Ascending aorta (tissue), 2 donors: ENCODE results near the gene MAP7. TPM values are rescaled to one million over a fixed set of nuclear protein-coding genes. Genes with fewer than 3 reads are reported as not detected.

Source experiments
- DNase-seq, 2 donors: peaks; one replicate each; pipeline ENCODE4 v3.0.0-alpha.2; 2019; ENCODE audit warnings: low spot score in 2 of 2
- H3K27ac ChIP-seq, 2 donors: fragments of 200-600 bp; sonication (generic); one replicate each; pipeline ENCODE4 v1.5.1; 2016 to 2017; ENCODE audit warnings: mild to moderate bottlenecking in 1 of 2
- H3K27me3 ChIP-seq: fragments of 200-600 bp; sonication (generic); one replicate; pipeline ENCODE4 v1.5.1; 2017
- H3K36me3 ChIP-seq, 2 donors: fragments of 200-600 bp; sonication (generic); one replicate each; pipeline ENCODE4 v1.5.1; 2016
- H3K4me1 ChIP-seq, 2 donors: fragments of 200-600 bp; sonication (generic); one replicate each; pipeline ENCODE4 v1.5.1; 2016 to 2017; ENCODE audit warnings: mild to moderate bottlenecking in 1 of 2
- H3K4me3 ChIP-seq, 2 donors: fragments of 200-600 bp; sonication (generic); one replicate each; pipeline ENCODE4 v1.5.1; 2016 to 2017; ENCODE audit warnings: mild to moderate bottlenecking in 1 of 2
- H3K9me3 ChIP-seq, 2 donors: fragments of 200-600 bp; sonication (generic); one replicate each; pipeline ENCODE4 v1.5.1; 2016
- intact Hi-C: fragments of 100-400 bp; cut with DNase I; formaldehyde crosslinking; loops from one replicate; pipeline ENCODE4 v1.15.1; 2023
- total RNA-seq: library from RNA; depleted of rRNA; stranded (reverse); fragments of >200 nt; gene quantifications from one replicate; pipeline ENCODE4 v1.1.0, GENCODE V29; 2016
- TF ChIP-seq, protein P1 (sequence below), 3 experiments: fragments of 200-600 bp in 2 of 3; fragments of 450-650 bp in 1 of 3; sonication (generic) in 2 of 3; IDR thresholded peaks; one replicate each; pipeline ENCODE4 v1.5.1; 2016 to 2019; ENCODE audit warnings: antibody characterized with exemption in 3 of 3, mild to moderate bottlenecking in 1 of 3, moderate library complexity in 1 of 3

The MAP7 gene
- total RNA-seq, 1 donor from 2014 or later = not detected

DNA sequence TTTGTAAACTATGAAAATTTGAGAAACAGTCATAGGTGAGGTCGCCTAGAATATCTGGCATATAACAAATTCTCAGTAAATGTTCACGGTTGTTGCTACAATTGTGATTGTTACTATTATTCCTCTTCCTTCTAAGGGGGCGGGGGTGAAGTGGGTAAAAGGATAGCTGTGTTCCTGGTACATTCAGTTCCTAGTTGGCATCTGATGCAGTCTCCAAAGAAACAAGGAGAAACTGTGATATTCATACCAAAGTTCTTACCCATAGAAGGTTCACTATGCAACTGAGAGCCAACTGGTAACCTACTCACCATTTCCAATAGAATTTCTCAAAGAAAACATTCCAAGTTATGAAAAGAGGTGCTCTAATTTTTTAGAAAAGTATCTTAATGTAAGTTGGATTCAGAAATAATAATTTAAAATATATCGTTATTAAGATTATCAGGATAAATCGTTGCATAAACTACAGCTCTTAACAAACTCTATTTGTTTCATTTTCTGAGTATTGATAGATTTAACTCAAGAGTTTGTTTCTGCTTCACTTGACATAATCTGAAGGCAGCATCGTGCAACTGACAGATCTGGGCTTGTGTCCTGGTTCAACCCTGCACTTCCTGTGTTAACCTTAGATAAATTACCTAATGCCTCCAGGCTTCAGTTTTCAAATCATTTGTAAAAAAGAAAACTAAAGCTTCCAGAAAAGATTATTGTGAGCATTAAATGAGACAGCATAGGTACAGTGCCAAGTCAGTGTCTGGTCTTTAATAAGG, 13.3 kb upstream of the MAP7 start:
- Histone ChIP-seq H3K27ac (peak overlapping the region; percentile 56 to 60), H3K27me3 (no peaks in the 10 kb centered on the region), H3K4me1 (peaks cover 0 to 12% of the 10 kb centered on the region in 2 donors), H3K36me3 (peaks cover 22 to 63% of the 10 kb centered on the region in 2 donors), H3K9me3 (no peaks in the 10 kb centered on the region), H3K4me3 (no peak overlapping the region)
- TF ChIP-seq, protein P1, sequence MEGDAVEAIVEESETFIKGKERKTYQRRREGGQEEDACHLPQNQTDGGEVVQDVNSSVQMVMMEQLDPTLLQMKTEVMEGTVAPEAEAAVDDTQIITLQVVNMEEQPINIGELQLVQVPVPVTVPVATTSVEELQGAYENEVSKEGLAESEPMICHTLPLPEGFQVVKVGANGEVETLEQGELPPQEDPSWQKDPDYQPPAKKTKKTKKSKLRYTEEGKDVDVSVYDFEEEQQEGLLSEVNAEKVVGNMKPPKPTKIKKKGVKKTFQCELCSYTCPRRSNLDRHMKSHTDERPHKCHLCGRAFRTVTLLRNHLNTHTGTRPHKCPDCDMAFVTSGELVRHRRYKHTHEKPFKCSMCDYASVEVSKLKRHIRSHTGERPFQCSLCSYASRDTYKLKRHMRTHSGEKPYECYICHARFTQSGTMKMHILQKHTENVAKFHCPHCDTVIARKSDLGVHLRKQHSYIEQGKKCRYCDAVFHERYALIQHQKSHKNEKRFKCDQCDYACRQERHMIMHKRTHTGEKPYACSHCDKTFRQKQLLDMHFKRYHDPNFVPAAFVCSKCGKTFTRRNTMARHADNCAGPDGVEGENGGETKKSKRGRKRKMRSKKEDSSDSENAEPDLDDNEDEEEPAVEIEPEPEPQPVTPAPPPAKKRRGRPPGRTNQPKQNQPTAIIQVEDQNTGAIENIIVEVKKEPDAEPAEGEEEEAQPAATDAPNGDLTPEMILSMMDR (IDR thresholded peaks at IDR 0.05) = no peak
- no peak for DNase-seq
- intact Hi-C loops = loop anchor here (5.0 kb wide), 1 partner anchor 229 kb away; the partner anchor contains the start of gene MAP3K5

DNA sequence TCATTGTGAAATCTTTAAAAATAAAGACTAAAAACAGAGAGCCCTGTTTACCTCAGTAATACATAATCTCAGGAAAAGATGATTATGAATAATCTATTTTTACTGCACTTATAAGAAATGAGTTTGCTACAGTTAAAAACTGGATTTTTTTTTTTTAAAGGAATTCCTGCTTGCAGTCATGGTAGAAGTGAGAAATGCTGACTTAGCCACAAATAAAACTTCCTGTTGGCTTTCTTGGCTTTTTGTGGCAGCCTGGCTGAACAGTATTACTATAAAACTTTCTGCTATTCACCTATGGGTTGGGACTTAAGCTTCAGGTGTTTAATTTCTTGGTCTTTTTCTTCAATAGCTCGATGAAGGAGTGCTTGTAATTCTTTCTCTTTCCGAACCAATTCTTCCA, 12.0 kb upstream of the MAP7 start:
- Histone ChIP-seq H3K9me3 (no peaks in the 10 kb centered on the region), H3K27ac (no peak overlapping the region), H3K4me1 (peaks cover 0 to 12% of the 10 kb centered on the region in 2 donors), H3K4me3 (no peak overlapping the region), H3K27me3 (no peaks in the 10 kb centered on the region), H3K36me3 (peaks cover 29 to 69% of the 10 kb centered on the region in 2 donors)
- intact Hi-C loops = loop anchor here (5.0 kb wide), 1 partner anchor 230 kb away; the partner anchor contains the start of gene MAP3K5
- TF ChIP-seq, protein P1 (IDR thresholded peaks at IDR 0.05) = no peak
- no peak for DNase-seq

DNA sequence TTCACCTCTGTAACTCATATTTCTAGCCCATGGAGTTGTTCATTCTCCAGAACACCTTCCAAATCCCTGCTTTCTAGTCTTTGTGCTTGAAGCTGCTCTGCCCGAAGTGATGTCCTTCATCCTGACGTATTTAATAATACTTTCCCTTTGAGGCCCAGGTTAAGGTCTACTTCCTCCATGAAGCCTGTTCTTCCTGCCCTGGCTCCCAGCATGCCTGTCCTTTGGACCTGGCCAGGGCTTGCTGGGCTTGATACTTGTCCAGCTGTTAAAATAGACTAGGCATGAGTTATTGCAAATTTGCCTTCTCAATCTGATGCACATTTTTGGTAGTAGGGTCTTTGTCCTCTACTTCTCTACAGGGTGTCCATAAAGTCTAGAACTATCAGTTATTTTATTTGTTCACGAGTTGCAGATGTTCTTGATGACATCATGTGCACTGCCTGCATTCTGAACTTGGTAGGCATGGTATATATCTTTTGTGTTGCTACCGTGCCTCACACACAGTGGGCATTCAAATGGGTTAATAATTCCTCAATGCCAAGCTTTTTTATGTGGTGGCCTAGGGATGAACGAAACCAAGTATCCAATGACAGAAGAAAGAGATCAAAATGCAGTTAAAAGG, 3.1 kb upstream of the MAP7 start:
- no peaks in the 10 kb centered on the region for H3K27me3 ChIP-seq

DNA sequence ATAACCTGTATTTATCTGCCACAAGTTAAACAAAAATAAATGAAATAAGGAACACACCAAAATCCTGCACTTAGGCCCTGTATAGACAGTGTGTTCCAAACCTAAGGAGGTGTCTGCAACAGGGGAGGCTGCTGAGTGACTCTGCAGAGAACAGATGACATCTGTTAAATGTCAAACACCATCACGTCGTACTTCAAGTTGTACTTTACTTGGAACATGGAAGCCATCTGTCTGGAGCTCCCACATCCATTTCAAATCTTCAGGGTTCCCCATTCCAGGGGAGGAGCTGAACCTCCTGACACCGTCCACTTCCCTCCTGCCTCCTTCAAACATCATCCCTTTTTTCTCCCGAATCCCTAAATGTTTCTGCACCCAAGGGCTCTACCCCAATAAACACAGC, 1.8 kb upstream of the MAP7 start:
- H3K4me1 ChIP-seq = peaks cover 4 to 8% of the 10 kb centered on the region in 2 donors
- H3K9me3 ChIP-seq = no peaks in the 10 kb centered on the region
- TF ChIP-seq, protein P1 (IDR thresholded peaks at IDR 0.05) = no peak
- no peak overlapping the region for H3K4me3 ChIP-seq
- H3K27ac ChIP-seq = no peak overlapping the region
- intact Hi-C loops = no loop called here
- no peak for DNase-seq
- H3K27me3 ChIP-seq = no peaks in the 10 kb centered on the region
- peaks cover 14 to 18% of the 10 kb centered on the region in 2 donors for H3K36me3 ChIP-seq

More for the DNA sequence above, 3.1 kb upstream of the MAP7 start:
- no peaks in the 10 kb centered on the region for H3K9me3 ChIP-seq
- peaks cover 4 to 8% of the 10 kb centered on the region in 2 donors for H3K4me1 ChIP-seq
- intact Hi-C loops = no loop called here
- TF ChIP-seq, protein P1 (IDR thresholded peaks at IDR 0.05) = no peak
- no peak overlapping the region for H3K4me3 ChIP-seq
- H3K27ac ChIP-seq = no peak overlapping the region
- peaks cover 27 to 31% of the 10 kb centered on the region in 2 donors for H3K36me3 ChIP-seq
- DNase-seq = no peak

DNA sequence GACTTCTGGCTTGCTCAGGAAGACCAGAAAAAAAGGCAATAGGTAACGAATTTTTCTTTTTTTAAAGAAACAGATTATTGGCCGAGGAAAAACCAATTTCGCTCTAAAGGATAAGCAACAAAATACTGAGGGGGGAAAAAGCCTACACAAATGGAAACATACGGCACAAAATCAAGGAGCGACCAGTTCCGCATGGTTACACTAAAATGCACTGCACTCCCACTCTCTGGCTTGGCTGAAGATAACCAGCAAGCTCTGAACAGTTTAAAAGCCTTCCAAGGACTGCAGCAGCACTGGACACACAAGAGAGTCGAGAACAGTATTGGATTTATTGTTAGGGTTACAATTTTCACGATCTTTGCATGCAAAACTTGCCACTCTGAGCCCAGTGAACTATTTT, 881 bp upstream of the MAP7 start:
- no peak for DNase-seq
- intact Hi-C loops = no loop called here
- Histone ChIP-seq H3K27ac (no peak overlapping the region), H3K9me3 (no peaks in the 10 kb centered on the region), H3K27me3 (no peaks in the 10 kb centered on the region), H3K4me3 (peak overlapping the region; percentile 97 to 98), H3K36me3 (peaks cover 7 to 15% of the 10 kb centered on the region in 2 donors), H3K4me1 (peaks cover 4 to 8% of the 10 kb centered on the region in 2 donors)
- TF ChIP-seq, protein P1 (IDR thresholded peaks at IDR 0.05) = no peak
